Smooth muscle cell of bladder (primary cell): ENCODE results near the gene USE1. TPM values are rescaled to one million over a fixed set of nuclear protein-coding genes. Genes with fewer than 3 reads are reported as not detected.

ENCODE experiments used
- total RNA-seq: library from RNA; depleted of rRNA; stranded (reverse); fragments of >200 nt; gene quantifications from 2 replicates; pipeline ENCODE4 v1.2.3, GENCODE V29; 2014

USE1 gene
- total RNA-seq = 23.8 and 33.3 TPM in 2 replicates

GRCh38 chr19:17215127-17215971 lies at the start of gene USE1:
Gene USE1 (plus strand): TSS chr19:17215357. CDS start chr19:17215406, 49 bp downstream.

GRCh38 chr19:17226002-17226933 lies 11.1 kb downstream of the USE1 start, which contains the start of gene OCEL1:
Gene OCEL1 (plus strand): TSS chr19:17226226. CDS start chr19:17226248, 22 bp downstream.

GRCh38 chr19:17245535-17245984 lies 30.4 kb downstream of the USE1 start, which contains the start of gene NR2F6:
Gene NR2F6 (minus strand): TSS chr19:17245919. CDS start chr19:17245220, 699 bp downstream.

GRCh38 chr19:17264641-17264979 lies 49.5 kb downstream of the USE1 start, which contains the start of gene USHBP1:
Gene USHBP1 (minus strand): TSS chr19:17264745. CDS start chr19:17264299, 446 bp downstream.

GRCh38 chr19:17266975-17267788 lies 52.0 kb downstream of the USE1 start, which contains the start of gene BABAM1:
Gene BABAM1 (plus strand): TSS chr19:17267443. CDS start chr19:17268807, 1,364 bp downstream.

Other genes starting within 250 kb of the USE1 start
- gene CPAMD8, start 188.5 kb upstream of the USE1 start, total RNA-seq = 0.28 and 0.43 TPM in 2 replicates
- gene HAUS8, start 139.9 kb upstream of the USE1 start, total RNA-seq = 1.00 and 1.7 TPM in 2 replicates
- gene MYO9B, start 139.6 kb upstream of the USE1 start, total RNA-seq = 36.6 and 45.3 TPM in 2 replicates
- 1.4 and 2.4 TPM in 2 replicates for gene OCEL1, start 10.9 kb downstream of the USE1 start, total RNA-seq
- 27.9 and 37.6 TPM in 2 replicates for gene NR2F6, start 30.6 kb downstream of the USE1 start, total RNA-seq
- gene USHBP1, start 49.4 kb downstream of the USE1 start, total RNA-seq = not detected in 2 replicates
- gene BABAM1, start 52.1 kb downstream of the USE1 start, total RNA-seq = 86.8 and 89.7 TPM in 2 replicates
- gene ANKLE1, start 66.5 kb downstream of the USE1 start, total RNA-seq = 0.14 and 0.18 TPM in 2 replicates
- 8.7 and 11.6 TPM in 2 replicates for gene ABHD8, start 88.1 kb downstream of the USE1 start, total RNA-seq
- gene MRPL34, start 90.5 kb downstream of the USE1 start, total RNA-seq = 13.5 and 33.7 TPM in 2 replicates
- gene DDA1, start 94.2 kb downstream of the USE1 start, total RNA-seq = 17.5 and 24.2 TPM in 2 replicates
- gene ANO8, start 119.5 kb downstream of the USE1 start, total RNA-seq = 1.6 and 3.0 TPM in 2 replicates
- gene GTPBP3, start 122.2 kb downstream of the USE1 start, total RNA-seq = 5.8 and 11.5 TPM in 2 replicates
- 0.65 TPM in 1 of 2 replicates, not detected in the other for gene PLVAP, start 162.0 kb downstream of the USE1 start, total RNA-seq
- not detected in 2 replicates for gene CCDC194, start 178.8 kb downstream of the USE1 start, total RNA-seq
- gene BST2, start 190.3 kb downstream of the USE1 start, total RNA-seq = 0.55 and 5.4 TPM in 2 replicates
- gene MVB12A, start 204.7 kb downstream of the USE1 start, total RNA-seq = 25.1 and 28.2 TPM in 2 replicates
- gene TMEM221, start 233.3 kb downstream of the USE1 start, total RNA-seq = under 0.01 and 0.14 TPM in 2 replicates
- gene NXNL1, start 245.6 kb downstream of the USE1 start, total RNA-seq = not detected in 2 replicates